H9 (cell line): ENCODE results near the gene CRYGD. TPM values are rescaled to one million over a fixed set of nuclear protein-coding genes. Genes with fewer than 3 reads are reported as not detected.

Experiments used
- DNase-seq: peaks from one replicate; pipeline ENCODE4 v3.0.0-alpha.2; 2017
- H2AFZ ChIP-seq: one replicate; pipeline ENCODE4 v1.6.1; 2013; ENCODE audit warnings: mild to moderate bottlenecking, low read length, control low read depth, moderate library complexity
- H2AK5ac ChIP-seq: 2 replicates; pipeline ENCODE4 v1.6.1; 2013; ENCODE audit warnings: low read length, control low read depth, mixed read lengths; ENCODE audit not compliant: insufficient read length
- H2BK120ac ChIP-seq: one replicate; pipeline ENCODE4 v1.6.1; 2013; ENCODE audit warnings: low read depth, mild to moderate bottlenecking, low read length, control low read depth, inconsistent platforms; ENCODE audit not compliant: poor library complexity, severe bottlenecking
- H2BK12ac ChIP-seq: 2 replicates; pipeline ENCODE4 v1.6.1; 2013; ENCODE audit warnings: low read length, control low read depth, mixed read lengths, low read depth; ENCODE audit not compliant: insufficient read length
- H2BK15ac ChIP-seq: 2 replicates; pipeline ENCODE4 v1.6.1; 2013; ENCODE audit warnings: low read depth, low read length, control low read depth
- H2BK20ac ChIP-seq: one replicate; pipeline ENCODE4 v1.6.1; 2013; ENCODE audit warnings: low read depth, mild to moderate bottlenecking, low read length, control low read depth, inconsistent platforms; ENCODE audit not compliant: poor library complexity, severe bottlenecking
- H2BK5ac ChIP-seq: 2 replicates; pipeline ENCODE4 v1.6.1; 2013; ENCODE audit warnings: low read length, control low read depth, mixed read lengths; ENCODE audit not compliant: insufficient read length
- H3K14ac ChIP-seq: 2 replicates; pipeline ENCODE4 v1.6.1; 2013; ENCODE audit warnings: low read length, control low read depth; ENCODE audit not compliant: insufficient read depth
- H3K18ac ChIP-seq: 2 replicates; pipeline ENCODE4 v1.6.1; 2013; ENCODE audit warnings: low read depth, mild to moderate bottlenecking, mixed read lengths, low read length, control low read depth; ENCODE audit not compliant: insufficient read length
- H3K23ac ChIP-seq: 2 replicates; pipeline ENCODE4 v1.6.1; 2013; ENCODE audit warnings: low read length, control low read depth, mixed read lengths, low read depth; ENCODE audit not compliant: insufficient read length
- H3K23me2 ChIP-seq: 2 replicates; pipeline ENCODE4 v1.6.1; 2013; ENCODE audit warnings: low read depth, mild to moderate bottlenecking, mixed read lengths, low read length, control low read depth; ENCODE audit not compliant: insufficient read length, poor library complexity, severe bottlenecking
- H3K27ac ChIP-seq: 2 replicates; pipeline ENCODE4 v1.5.1; 2013; ENCODE audit warnings: low read length, control low read depth, mixed read lengths, low read depth; ENCODE audit not compliant: insufficient read length
- H3K27me3 ChIP-seq: 2 replicates; pipeline ENCODE4 v1.6.1; 2013; ENCODE audit warnings: low read length, control low read depth, inconsistent platforms; ENCODE audit not compliant: insufficient read depth
- H3K4ac ChIP-seq: 2 replicates; pipeline ENCODE4 v1.6.1; 2013; ENCODE audit warnings: low read depth, mild to moderate bottlenecking, control low read depth, inconsistent platforms, low read length, moderate library complexity
- H3K4me1 ChIP-seq: 2 replicates; pipeline ENCODE4 v1.6.1; 2013; ENCODE audit warnings: low read length, control low read depth, inconsistent platforms; ENCODE audit not compliant: insufficient read depth
- H3K4me2 ChIP-seq: 2 replicates; pipeline ENCODE4 v1.6.1; 2013; ENCODE audit warnings: low read length, control low read depth, mixed read lengths; ENCODE audit not compliant: insufficient read length, insufficient read depth
- H3K56ac ChIP-seq: 2 replicates; pipeline ENCODE4 v1.6.1; 2013; ENCODE audit warnings: low read depth, mild to moderate bottlenecking, mixed read lengths, low read length, control low read depth; ENCODE audit not compliant: insufficient read length
- H3K79me1 ChIP-seq: 2 replicates; pipeline ENCODE4 v1.6.1; 2013; ENCODE audit warnings: low read depth, mild to moderate bottlenecking, moderate library complexity, low read length, control low read depth, inconsistent platforms; ENCODE audit not compliant: insufficient read depth, poor library complexity, severe bottlenecking
- H3K79me2 ChIP-seq: 2 replicates; pipeline ENCODE4 v1.6.1; 2013; ENCODE audit warnings: low read length, control low read depth, inconsistent platforms; ENCODE audit not compliant: insufficient read depth
- H3K9ac ChIP-seq: 2 replicates; pipeline ENCODE4 v1.6.1; 2013; ENCODE audit warnings: low read length, control low read depth, mixed read lengths; ENCODE audit not compliant: insufficient read length; ENCODE audit errors: extremely low read depth
- H3K9me3 ChIP-seq: one replicate; pipeline ENCODE4 v1.6.1; 2013; ENCODE audit warnings: low read depth, low read length, inconsistent platforms; ENCODE audit not compliant: control insufficient read depth
- H3T11ph ChIP-seq: one replicate; pipeline ENCODE4 v1.6.1; 2013; ENCODE audit warnings: mild to moderate bottlenecking, low read length, control low read depth, inconsistent platforms
- H4K20me1 ChIP-seq: one replicate; pipeline ENCODE4 v1.6.1; 2013; ENCODE audit not compliant: control insufficient read depth, insufficient read length, insufficient read depth
- H4K5ac ChIP-seq: 2 replicates; pipeline ENCODE4 v1.6.1; 2013; ENCODE audit warnings: low read depth, mild to moderate bottlenecking, mixed read lengths, low read length, control low read depth; ENCODE audit not compliant: insufficient read length
- H4K8ac ChIP-seq: replicated peaks from 2 replicates; pipeline ENCODE4 v1.6.1; 2013; ENCODE audit warnings: low read length, control low read depth, mixed read lengths, low read depth; ENCODE audit not compliant: insufficient read length
- H4K91ac ChIP-seq: 2 replicates; pipeline ENCODE4 v1.6.1; 2013; ENCODE audit warnings: low read depth, mild to moderate bottlenecking, moderate library complexity, mixed read lengths, low read length, control low read depth; ENCODE audit not compliant: insufficient read length
- H3K27ac Mint-ChIP-seq, 3 experiments: 2 replicates in 2 of 3; 3 replicates in 1 of 3; pipeline ENCODE4 v1.8.0; 2020 to 2021; ENCODE audit warnings: mixed read lengths in 3 of 3, mild to moderate bottlenecking in 1 of 3, moderate library complexity in 1 of 3
- H3K27me3 Mint-ChIP-seq: 2 replicates; pipeline ENCODE4 v1.8.0; 2021; ENCODE audit warnings: low read depth, mild to moderate bottlenecking, moderate library complexity, mixed read lengths
- H3K36me3 Mint-ChIP-seq, 3 experiments: 2 replicates in 2 of 3; 3 replicates in 1 of 3; pipeline ENCODE4 v1.8.0; 2020 to 2021; ENCODE audit warnings: low read depth in 3 of 3, mixed read lengths in 3 of 3; ENCODE audit not compliant: insufficient read depth in 1 of 3
- H3K4me1 Mint-ChIP-seq, 2 experiments: 2 replicates each; pipeline ENCODE4 v1.8.0; 2020; ENCODE audit warnings: mixed read lengths in 2 of 2
- H3K4me3 Mint-ChIP-seq, 2 experiments: 2 replicates in 1 of 2; 3 replicates in 1 of 2; pipeline ENCODE4 v1.8.0; 2020 to 2021; ENCODE audit warnings: mild to moderate bottlenecking in 2 of 2, mixed read lengths in 2 of 2, moderate library complexity in 1 of 2
- H3K9me3 Mint-ChIP-seq, 2 experiments: 2 replicates in 1 of 2; 3 replicates in 1 of 2; pipeline ENCODE4 v1.8.0; 2020; ENCODE audit warnings: mild to moderate bottlenecking in 2 of 2, mixed read lengths in 2 of 2, moderate library complexity in 1 of 2
- whole genome bisulfite sequencing: extraction: QIAGEN DNeasy Blood & Tissue Kit; methylation state at CpG from one replicate; pipeline ENCODE4 v1.1.7; 2013; ENCODE audit warnings: missing lambda C conversion rate, low lambda C conversion rate, mixed read lengths; ENCODE audit not compliant: insufficient read length; ENCODE audit errors: extremely low coverage; 5-methylcytosine and 5-hydroxymethylcytosine counted together
- total RNA-seq: library from RNA; stranded (reverse); gene quantifications from 2 replicates; pipeline ENCODE4 v1.2.1, GENCODE V29; 2021
- TF ChIP-seq, protein P1 (sequence below): fragments of 200-600 bp; sonication (generic); conservative IDR thresholded peaks from 3 replicates; pipeline ENCODE4 v1.8.0; 2021; ENCODE audit warnings: antibody characterized with exemption, mild to moderate bottlenecking

CRYGD gene
- total RNA-seq, 1 experiment from 2014 or later = not detected

GRCh38 chr2:208129744-208130711, 5.7 kb upstream of the CRYGD start, which contains the start of gene CRYGC:
Gene CRYGC, minus strand, starts transcription at chr2:208129828. Its CDS starts 36 bp downstream, at chr2:208129792.
- Histone ChIP-seq H3K18ac (no peak within 1 kb of the TSS), H3K4ac (no peak within 1 kb of the TSS), H4K20me1 (no peaks in the 10 kb centered on the region), H2BK120ac (no peak within 1 kb of the TSS), H2BK20ac (no peak within 1 kb of the TSS), H3K79me1 (no peaks in the 10 kb centered on the region), H2BK5ac (no peak within 1 kb of the TSS), H3K4me1 (no peaks in the 10 kb centered on the region), H4K8ac (no peak within 1 kb of the TSS), H3K27ac (no peak within 1 kb of the TSS), H3K9me3 (no peaks in the 10 kb centered on the region), H2BK15ac (no peak within 1 kb of the TSS), H3K4me2 (no peak within 1 kb of the TSS), H3K23me2 (no peaks in the 10 kb centered on the region), H4K5ac (no peak within 1 kb of the TSS), H3K14ac (no peak within 1 kb of the TSS), H3K79me2 (no peaks in the 10 kb centered on the region), H3K9ac (no peak within 1 kb of the TSS), H2BK12ac (no peak within 1 kb of the TSS), H3T11ph (no peak within 1 kb of the TSS), H3K27me3 (no peaks in the 10 kb centered on the region), H3K23ac (no peak within 1 kb of the TSS), H2AK5ac (no peak within 1 kb of the TSS), H3K56ac (no peak within 1 kb of the TSS), H2AFZ (no peak within 1 kb of the TSS), H4K91ac (no peak within 1 kb of the TSS)
- no peaks in the 10 kb centered on the region; a peak in 1 of 7 replicates for H3K36me3 Mint-ChIP-seq
- TF ChIP-seq, protein P1, sequence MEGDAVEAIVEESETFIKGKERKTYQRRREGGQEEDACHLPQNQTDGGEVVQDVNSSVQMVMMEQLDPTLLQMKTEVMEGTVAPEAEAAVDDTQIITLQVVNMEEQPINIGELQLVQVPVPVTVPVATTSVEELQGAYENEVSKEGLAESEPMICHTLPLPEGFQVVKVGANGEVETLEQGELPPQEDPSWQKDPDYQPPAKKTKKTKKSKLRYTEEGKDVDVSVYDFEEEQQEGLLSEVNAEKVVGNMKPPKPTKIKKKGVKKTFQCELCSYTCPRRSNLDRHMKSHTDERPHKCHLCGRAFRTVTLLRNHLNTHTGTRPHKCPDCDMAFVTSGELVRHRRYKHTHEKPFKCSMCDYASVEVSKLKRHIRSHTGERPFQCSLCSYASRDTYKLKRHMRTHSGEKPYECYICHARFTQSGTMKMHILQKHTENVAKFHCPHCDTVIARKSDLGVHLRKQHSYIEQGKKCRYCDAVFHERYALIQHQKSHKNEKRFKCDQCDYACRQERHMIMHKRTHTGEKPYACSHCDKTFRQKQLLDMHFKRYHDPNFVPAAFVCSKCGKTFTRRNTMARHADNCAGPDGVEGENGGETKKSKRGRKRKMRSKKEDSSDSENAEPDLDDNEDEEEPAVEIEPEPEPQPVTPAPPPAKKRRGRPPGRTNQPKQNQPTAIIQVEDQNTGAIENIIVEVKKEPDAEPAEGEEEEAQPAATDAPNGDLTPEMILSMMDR = no peak
- H3K4me3 Mint-ChIP-seq = no peak within 1 kb of the TSS
- no CpG with 5 or more reads among the region's 19 CpGs for WGBS
- no peaks in the 10 kb centered on the region for H3K27me3 Mint-ChIP-seq
- H3K27ac Mint-ChIP-seq = no peak within 1 kb of the TSS
- H3K9me3 Mint-ChIP-seq = peaks cover 2 to 3% of the 10 kb centered on the region in 2 experiments; a peak in 2 of 5 replicates
- H3K4me1 Mint-ChIP-seq = no peaks in the 10 kb centered on the region
- no peak for DNase-seq
